HG03439 (cell line): ENCODE data around the gene MGRN1.
A peak's percentile ranks its signal among the peaks of the same experiment; 100 is the strongest.

Experiments
- ATAC-seq: cut with Tn5 transposase; IDR thresholded peaks from one replicate; pipeline ENCODE4 v1.9.1; 2021; ENCODE audit warnings: mild to moderate bottlenecking, moderate library complexity; ENCODE audit not compliant: unreplicated experiment

Gene MGRN1

GRCh38 chr16:4685292-4685691 is 60.7 kb downstream of the MGRN1 start:
- no peak for ATAC-seq

- no peak for ATAC-seq
These were observed 61.3 kb downstream of the MGRN1 start for GRCh38 chr16:4685776-4686496.

- ATAC-seq, result no peak
These were observed 62.0 kb downstream of the MGRN1 start for GRCh38 chr16:4686497-4687210.

GRCh38 chr16:4687416-4687815 is 62.8 kb downstream of the MGRN1 start:
- no peak for ATAC-seq

- no peak for ATAC-seq
These were observed 63.5 kb downstream of the MGRN1 start for GRCh38 chr16:4687946-4688673.

- no peak for ATAC-seq
These were observed 64.0 kb downstream of the MGRN1 start for GRCh38 chr16:4688674-4689045.

GRCh38 chr16:4689091-4689671 is 64.6 kb downstream of the MGRN1 start:
- ATAC-seq, result no peak

- no peak for ATAC-seq
These were observed 65.5 kb downstream of the MGRN1 start for GRCh38 chr16:4689864-4690704.

- no peak for ATAC-seq
These were observed 66.5 kb downstream of the MGRN1 start for GRCh38 chr16:4690946-4691665.

GRCh38 chr16:4691666-4692412 is 67.2 kb downstream of the MGRN1 start:
- ATAC-seq, result no peak

- ATAC-seq, result peak; percentile 10
These were observed 68.1 kb downstream of the MGRN1 start for GRCh38 chr16:4692460-4693295.

- peak; percentile 85 for ATAC-seq
These were observed 68.8 kb downstream of the MGRN1 start, which contains the start of gene NUDT16L1 for GRCh38 chr16:4693296-4693955. TSS of gene NUDT16L1 (plus strand) at chr16:4693562. CDS start at chr16:4693727, 165 bp downstream.

- peak; percentile 0 for ATAC-seq
These were observed 69.5 kb downstream of the MGRN1 start for GRCh38 chr16:4693956-4694641.

- no peak for ATAC-seq
These were observed 70.2 kb downstream of the MGRN1 start for GRCh38 chr16:4694642-4695451.

- no peak for ATAC-seq
These were observed 71.0 kb downstream of the MGRN1 start for GRCh38 chr16:4695473-4696171.
